ENCODE measurements around the gene TMEM63B.
"Not testable (repeated sequence)": the region's sequence is repeated elsewhere in the genome, so short reads cannot be mapped to it uniquely, and the experiment has no call there.

The TMEM63B gene

DNA sequence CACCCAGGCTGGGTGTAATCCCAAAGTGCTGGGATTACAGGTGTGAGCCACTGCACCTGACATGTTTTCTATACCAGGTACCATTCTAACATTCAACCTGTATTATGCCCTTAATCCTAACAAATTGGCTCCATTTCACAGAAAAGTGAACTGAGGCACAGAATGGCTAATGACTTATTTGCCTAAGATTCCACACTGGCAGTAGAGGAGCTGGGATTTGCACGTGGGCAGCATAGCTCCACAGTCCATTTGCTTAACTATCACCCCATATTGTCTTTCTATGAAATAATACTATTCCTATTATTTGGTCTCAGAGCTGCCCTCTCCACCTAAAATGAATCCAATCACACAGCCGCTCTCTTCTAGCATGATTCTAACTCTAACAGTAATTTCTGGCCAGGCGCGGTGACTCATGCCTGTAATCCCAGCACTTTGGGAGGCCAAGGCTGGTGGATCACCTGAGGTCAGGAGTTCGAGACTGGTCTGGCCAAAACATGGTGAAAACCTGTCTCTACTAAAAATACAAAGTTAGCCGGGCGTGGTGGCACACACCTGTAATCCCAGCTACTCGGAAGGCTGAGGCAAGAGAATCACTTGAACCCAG lies 66.1 kb downstream of the TMEM63B start:
- DNase-seq (ENCODE audit: low read depth in 2 of 2): no peak

DNA sequence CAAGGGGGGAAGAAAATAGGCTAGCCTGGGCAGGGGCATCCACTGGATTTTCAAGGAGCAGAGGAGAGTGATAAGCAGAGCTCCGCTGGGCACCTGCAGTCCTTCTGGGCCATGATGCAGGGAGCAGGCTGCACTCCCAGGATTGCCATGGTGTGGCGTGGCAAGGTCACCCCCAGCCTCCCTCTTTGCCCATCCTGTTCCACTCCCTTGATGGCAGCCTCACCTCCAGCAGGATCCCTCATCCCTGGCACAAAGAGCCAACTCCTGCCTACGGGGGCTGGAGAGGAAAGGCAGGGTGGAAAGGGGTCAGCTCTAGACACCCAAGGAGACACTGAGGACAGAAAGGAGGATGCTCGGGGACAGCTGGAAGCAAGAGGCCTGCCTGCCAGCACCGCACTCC lies 67.0 kb downstream of the TMEM63B start:
- DNase-seq (ENCODE audit: low read depth in 2 of 2): no peak

DNA sequence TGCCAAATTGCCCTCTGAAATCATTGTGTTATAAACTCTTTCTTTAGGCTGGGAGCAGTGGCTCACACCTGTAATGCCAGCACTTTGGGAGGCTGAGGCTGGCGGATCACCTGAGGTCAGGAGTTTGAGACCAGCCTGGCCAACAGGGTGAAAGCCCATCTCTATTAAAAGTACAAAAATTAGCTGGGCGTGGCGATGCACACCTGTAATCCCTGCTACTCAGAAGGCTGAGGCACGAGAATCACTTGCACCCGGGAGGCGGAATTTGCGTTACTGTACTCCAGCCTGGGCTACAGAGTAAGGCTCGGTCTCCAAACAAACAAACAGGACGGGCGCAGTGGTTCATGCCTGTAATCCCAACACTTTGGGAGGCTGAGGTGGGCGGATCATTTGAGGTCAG lies 69.0 kb downstream of the TMEM63B start:
- DNase-seq (ENCODE audit: low read depth in 2 of 2): not testable (repeated sequence)

DNA sequence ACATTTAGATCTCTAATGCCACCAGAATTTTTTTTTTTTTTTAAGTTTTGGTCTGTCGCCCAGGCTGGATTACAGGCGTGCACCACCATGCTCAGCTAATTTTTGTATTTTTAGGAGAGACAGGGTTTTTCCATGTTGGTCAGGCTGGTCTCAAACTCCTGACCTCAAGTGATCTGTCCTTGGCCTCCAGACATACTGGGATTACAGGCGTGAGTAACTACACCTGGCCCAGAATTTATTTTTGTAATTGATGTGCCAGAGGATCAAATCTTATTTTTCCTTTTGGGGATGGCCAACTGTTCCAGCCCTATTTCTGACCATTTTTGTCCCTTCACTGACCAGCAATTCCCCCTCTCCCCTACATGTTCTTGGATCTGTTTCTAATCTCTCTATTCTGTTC lies 71.3 kb downstream of the TMEM63B start:
- no peak for DNase-seq (ENCODE audit: low read depth in 2 of 2)

DNA sequence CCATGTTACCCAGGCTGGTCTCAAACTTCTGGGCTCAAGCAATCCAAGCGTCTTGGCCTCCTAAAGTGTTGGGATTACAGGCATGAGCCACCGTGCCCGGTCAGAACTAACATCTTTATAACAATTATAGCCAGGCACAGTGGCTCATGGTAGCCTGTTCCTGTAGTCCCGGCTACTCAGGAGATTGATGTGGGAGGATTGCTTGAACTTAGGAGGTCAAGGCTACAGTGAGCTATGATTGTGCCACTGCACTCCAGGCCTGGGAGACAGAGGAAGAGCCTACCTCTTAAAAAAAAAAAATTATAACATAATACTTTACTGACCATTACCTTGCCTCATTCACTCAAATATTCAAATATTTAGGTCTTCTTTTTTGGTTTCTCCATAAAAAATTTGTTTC lies 72.5 kb downstream of the TMEM63B start:
- DNase-seq (ENCODE audit: low read depth in 2 of 2): no peak

DNA sequence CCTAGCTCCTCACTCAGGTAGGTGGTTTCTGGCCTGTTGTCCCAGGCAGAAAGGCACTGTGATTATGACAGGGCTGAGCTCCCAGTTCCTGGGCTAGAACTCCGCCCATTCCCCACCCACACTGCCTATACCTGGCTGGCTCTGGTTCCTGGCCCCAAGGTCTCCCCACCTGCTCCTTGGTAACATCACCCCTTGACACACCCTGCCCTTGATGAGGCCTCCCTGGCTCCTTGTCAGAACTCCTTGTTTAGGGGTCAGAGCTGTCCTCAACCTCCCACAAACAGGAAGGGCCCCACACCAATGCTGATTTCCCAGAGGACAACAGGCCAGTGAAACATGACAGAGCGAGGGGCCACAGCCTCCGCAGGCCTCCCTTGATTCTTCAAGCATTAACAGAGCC lies 73.8 kb downstream of the TMEM63B start:
- DNase-seq (ENCODE audit: low read depth in 2 of 2): no peak

DNA sequence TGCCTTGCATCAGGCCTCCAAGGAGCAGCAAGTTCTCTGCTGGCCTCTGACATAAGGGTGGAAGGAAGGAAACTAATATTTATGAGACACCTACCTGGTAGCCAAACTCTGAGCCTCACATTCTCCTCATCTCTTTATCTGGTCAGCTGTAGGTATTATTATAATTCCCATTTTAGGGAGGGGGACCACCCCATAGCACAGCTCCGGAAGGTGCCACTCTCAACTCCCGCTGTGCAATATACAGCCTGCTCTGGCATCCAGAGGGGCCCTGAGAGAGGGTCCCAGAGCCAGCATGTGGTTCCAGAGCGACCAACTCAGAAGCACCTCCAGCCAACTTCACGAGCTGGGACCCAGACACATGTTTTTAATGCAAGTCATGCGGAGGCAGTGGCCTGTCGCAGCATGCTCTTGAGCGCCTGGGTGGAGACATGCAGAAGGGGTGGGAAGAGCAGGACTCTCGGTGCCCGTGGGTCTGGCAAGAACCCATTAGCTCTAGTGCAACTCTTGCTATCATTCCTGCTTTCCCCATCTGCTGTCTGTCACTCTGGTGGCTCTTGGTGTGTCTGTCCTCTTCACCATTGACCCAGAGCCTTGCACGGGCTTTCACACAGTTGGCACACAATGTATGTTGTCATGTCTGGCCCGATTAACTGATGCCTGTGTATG lies 74.4 kb downstream of the TMEM63B start:
- no peak for DNase-seq (ENCODE audit: low read depth in 2 of 2)

DNA sequence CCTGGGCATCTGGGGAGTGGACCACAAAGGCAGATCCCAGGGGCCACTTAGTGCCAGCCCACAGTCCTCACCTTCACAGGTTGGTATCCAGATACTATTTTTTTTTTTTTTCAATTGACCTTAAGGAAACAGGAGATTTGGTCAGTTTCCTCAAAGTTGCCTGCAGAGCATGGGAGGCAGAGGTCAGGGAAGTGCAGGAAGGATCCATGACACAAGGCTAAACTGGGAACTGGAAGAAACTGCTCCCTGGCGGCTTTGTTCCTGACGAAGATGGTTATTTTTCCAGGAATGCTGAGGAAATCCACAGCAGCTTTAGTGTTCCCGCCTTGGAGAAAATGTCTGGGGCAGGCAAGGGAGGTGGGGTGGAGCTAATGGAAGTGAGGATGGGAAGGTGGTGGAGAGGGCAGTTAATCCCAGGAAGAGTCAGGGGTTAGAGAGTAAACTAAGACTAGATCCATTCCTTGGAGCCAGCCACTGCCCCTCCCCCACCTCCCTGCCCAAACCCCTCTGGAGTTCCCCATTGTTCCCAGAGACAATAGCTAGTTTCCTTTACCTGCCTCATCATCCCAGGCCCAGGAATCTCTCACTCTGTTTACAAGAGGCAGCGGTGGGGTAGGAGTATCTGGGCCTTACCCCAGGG lies 75.1 kb downstream of the TMEM63B start:
- DNase-seq (ENCODE audit: low read depth in 2 of 2): no peak

DNA sequence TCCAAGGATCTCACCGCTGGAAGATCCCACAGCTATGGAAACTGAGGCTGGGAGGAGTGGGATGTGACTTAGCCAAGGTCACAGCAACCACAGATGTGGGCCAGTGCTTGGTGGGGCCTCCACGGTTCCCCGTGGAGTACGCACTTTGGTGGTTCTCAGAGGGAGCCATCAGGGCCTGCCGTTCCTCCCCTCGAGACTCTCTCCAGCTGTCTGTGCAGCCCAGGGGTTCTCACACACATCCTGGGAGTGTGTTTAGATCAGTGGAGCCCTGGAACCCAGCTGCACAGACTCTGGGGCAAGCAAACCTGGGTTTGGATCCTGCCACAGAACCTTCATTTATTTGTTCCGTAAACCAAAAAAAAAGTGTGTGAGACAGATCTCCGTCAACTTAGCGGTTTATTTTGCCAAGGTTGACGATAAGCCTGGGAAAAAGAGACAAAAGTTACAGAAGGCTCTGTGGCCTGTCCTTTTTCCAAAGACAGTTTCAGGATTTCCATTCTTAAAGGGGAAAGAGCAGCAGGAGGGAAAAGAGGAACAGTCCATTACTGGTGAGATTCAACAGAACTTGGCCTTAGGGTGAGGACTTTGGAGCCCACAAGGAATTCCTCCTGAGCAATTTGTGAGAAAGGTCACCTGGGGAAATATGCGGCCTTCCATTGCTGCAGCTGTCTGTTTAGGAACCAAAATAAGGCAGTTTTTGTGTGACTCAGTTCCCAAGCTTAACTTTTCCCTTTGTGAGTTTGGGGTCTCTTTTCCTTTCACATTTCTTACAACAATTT lies 75.8 kb downstream of the TMEM63B start:
- no peak for DNase-seq (ENCODE audit: low read depth in 2 of 2)

DNA sequence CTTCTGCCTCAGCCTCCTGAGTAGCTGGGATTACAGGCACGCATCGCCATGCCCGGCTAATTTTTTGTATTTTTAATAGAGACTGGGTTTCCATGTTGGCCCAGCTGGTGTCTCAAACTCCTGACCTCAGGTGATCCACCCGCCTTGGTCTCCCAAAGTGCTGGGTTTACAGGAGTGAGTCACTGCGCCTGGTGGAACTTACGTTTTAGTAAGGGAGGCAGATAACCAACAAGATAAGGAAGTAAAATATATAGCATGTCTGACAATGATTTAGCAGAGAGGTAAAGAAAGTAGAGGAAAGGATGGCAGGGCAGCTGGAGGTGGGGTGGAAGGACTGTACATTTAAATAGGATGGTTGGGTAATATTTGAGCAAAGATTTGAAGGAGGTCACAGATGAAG lies 76.6 kb downstream of the TMEM63B start:
- no peak for DNase-seq (ENCODE audit: low read depth in 2 of 2)
